ENCODE data around the gene ERC1.

DNA sequence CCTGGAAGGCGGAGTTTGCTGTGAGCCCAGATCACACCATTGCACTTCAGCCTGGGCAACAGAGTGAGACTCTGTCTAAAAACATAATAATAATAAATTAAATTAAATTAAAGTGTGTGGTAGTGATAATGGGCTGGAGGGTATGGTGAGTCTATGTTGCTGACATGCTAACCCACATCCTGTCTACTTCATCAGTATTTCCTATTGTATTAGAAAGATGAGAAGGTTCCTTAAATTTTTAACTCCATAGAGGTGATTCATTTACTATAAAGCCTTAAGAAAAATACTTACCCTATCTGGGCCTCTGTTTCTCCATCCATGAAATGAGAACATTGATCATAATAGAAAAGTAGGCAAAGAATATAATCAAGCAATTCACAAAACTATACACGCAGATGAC is 322.9 kb downstream of the ERC1 start:
- TF ChIP-seq POLR2A (IDR thresholded peaks at IDR 0.05): no peak
- TF ChIP-seq, protein P1, sequence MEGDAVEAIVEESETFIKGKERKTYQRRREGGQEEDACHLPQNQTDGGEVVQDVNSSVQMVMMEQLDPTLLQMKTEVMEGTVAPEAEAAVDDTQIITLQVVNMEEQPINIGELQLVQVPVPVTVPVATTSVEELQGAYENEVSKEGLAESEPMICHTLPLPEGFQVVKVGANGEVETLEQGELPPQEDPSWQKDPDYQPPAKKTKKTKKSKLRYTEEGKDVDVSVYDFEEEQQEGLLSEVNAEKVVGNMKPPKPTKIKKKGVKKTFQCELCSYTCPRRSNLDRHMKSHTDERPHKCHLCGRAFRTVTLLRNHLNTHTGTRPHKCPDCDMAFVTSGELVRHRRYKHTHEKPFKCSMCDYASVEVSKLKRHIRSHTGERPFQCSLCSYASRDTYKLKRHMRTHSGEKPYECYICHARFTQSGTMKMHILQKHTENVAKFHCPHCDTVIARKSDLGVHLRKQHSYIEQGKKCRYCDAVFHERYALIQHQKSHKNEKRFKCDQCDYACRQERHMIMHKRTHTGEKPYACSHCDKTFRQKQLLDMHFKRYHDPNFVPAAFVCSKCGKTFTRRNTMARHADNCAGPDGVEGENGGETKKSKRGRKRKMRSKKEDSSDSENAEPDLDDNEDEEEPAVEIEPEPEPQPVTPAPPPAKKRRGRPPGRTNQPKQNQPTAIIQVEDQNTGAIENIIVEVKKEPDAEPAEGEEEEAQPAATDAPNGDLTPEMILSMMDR (IDR thresholded peaks at IDR 0.05): no peak

All from uterus (tissue), 2 donors.